GM11168 (cell line): ENCODE measurements around the gene TAS2R31.
"Not testable (repeated sequence)": the region's sequence is repeated elsewhere in the genome, so short reads cannot be mapped to it uniquely, and the experiment has no call there.

Experiments used
- in situ Hi-C: fragments of 300-500 bp; cut with MboI; formaldehyde crosslinking; loops from one replicate; pipeline ENCODE4 v1.12.0; 2022; ENCODE audit warnings: low sequenced_read_pairs; ENCODE audit not compliant: unreplicated experiment

TAS2R31 gene, protein sequence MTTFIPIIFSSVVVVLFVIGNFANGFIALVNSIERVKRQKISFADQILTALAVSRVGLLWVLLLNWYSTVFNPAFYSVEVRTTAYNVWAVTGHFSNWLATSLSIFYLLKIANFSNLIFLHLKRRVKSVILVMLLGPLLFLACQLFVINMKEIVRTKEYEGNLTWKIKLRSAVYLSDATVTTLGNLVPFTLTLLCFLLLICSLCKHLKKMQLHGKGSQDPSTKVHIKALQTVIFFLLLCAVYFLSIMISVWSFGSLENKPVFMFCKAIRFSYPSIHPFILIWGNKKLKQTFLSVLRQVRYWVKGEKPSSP

DNA sequence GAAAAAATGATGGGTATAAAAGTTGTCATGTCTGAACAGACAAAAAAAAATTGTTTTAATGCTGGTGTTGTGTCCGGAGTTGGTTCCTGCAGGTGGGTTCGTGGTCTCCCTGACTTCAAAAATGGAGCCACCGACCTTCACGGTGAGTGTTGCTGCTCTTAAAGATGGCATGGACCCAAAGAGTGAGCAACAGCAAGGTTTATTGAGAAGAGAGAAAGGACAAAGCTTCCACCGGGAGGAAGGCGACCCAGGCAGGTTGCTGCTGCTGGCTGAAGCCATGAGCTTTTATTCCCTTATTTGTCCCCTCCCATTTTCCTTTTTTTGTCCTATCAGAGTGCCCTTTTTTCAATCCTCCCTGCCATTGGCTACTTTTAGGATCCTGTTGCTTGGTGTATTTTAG lies at the start of gene TAS2R31:
TAS2R31 (minus strand) TSS at position 101 of the 400 bp plus-strand sequence; CDS start at position 29, 72 bp downstream.
- in situ Hi-C loops = no loop called here

DNA sequence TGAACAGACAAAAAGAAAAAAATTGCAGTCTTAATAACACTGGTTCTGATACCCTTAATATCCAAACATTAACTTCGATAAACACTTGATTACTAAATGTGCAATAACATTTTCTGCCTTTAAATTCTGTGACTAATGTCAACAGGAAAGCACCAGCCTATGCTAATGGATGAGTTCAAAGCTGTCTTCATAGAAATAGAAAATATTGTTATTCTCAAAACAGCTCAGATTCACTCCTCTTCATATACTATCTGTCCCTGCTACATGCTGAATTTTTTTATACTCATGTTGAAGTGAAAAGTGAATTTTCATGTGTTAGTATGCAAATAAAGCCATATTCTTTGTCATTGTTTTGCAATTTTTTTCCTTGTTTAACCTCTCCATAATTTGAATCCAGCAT lies 47.0 kb upstream of the TAS2R31 start:
- in situ Hi-C loops = no loop called here

DNA sequence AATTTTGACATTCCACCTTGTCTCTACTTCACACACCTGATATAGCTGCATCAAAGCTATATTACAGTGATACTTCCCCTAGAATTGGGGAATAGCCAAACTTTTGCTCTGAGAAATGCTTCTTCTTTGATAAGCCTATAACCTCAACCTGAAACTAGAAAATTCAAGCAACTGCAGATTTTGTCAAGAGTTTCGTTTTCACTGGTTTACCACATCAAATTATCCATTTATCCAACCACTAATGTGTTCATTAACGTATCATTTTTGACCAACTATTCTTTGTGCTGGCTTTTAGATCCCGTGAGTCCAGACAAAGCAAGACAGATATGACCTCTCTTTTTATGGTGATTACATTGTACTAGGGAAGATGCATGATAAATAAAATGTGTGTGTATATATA lies 44.4 kb upstream of the TAS2R31 start:
- in situ Hi-C loops = no loop called here

DNA sequence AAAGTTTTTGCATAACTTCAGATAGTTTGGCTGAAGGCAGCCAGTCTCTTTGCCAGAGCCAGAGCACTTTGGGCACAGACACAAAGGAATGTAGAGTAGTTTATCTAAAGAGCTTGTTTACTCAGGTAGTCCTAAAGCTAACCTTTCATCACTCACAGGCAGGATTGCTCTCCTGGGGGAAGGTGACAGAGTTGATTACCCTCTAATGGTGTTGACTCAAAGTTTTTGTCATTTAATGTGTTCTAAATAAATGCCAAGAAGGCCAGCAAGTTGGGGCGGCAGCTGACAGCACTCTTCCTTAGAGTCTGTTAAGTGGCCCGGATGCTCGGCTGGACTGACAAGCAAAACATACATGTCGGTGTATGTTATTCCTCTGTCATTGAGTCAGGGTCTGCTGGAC lies 40.2 kb upstream of the TAS2R31 start:
- in situ Hi-C loops = loop anchor here (5.0 kb wide), 1 partner anchor 54 kb away; no protein-coding TSS in a partner anchor

DNA sequence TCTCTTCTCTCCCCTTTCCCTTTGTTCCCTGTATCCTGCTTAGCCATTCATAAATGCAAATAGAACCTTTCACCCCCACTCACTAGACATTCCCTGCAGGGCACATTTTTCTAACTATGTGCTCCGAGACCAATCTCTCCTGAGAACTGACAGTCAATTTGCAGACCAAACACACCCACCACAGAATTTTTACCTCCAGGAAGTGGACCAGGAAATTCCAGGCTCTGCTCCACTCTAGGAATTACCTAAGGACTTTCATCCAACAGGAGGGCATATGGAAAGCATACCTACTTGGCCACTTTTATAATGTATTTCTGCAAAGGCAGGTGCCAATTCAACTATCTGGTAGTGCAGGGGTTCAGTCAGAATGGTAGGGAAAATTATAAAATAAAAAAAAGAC lies 39.8 kb upstream of the TAS2R31 start:
- in situ Hi-C loops = loop anchor here (5.0 kb wide), 1 partner anchor 54 kb away; no protein-coding TSS in a partner anchor

DNA sequence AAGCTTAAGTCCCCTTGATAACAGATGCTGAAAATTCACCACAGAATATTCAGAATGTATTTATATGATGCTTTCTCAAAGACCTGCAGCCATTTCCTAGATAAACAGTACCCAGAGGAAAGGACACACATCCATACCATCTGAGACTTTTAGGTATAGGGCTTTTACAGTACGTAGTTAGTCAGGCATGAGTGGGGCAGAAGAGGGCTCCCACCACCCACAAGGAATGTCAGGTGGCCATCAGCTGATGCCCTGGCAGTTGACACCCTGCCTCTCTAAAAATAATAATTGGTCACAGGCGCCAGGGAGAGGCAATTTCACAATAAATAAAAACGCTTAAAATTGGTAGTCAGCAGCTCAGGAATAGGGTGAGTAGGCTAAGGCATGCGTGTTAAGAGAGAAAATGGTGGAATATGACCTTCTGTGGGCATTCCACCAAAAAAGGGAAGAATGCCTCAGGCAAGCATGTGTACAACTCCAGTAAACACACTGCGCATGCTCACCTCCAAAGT lies 38.7 kb upstream of the TAS2R31 start:
- in situ Hi-C loops = loop anchor here (5.0 kb wide), 1 partner anchor 53 kb away; no protein-coding TSS in a partner anchor

DNA sequence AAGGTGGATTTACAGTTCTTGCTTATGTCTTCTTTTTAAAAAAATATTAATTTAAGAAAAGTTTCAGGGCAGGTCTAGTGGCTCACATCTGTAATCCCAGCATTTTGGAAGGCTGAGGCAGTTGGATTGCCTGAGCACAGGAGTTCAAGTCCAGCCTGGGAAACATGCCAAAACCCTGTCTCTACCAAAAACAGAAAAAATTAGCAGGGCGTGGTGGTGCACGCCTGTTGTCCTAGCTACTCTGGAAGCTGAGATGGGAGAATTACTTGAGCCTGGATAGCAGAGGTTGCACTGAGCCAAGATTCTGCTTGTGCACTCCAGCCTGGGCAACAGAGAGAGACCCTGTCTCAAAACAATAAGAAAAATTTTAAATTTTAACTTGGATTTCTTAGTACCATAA lies 36.3 kb upstream of the TAS2R31 start:
- in situ Hi-C loops = no loop called here

DNA sequence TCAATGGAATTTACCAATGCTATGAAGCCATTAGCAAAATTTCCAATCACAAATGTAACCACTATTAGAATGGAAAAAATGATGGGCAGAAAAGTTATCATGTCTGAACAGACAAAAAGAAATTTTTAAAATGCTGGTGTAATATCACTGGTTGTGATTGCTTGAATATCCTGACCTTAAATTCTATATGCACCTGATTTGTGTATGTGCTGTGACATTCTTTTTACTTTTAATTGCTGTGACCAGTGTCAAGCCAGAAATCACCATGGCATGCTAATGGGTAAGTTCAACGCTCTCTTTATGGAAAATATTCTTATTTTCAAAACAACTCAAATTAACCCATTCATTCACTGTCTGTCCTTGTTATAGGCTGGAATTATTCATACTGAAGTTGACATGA lies 31.0 kb upstream of the TAS2R31 start, which contains the start of gene TAS2R46:
TAS2R46 (minus strand) TSS at position 101 of the 400 bp plus-strand sequence; CDS start at position 101, 0 bp downstream.
- in situ Hi-C loops = not testable (repeated sequence)

DNA sequence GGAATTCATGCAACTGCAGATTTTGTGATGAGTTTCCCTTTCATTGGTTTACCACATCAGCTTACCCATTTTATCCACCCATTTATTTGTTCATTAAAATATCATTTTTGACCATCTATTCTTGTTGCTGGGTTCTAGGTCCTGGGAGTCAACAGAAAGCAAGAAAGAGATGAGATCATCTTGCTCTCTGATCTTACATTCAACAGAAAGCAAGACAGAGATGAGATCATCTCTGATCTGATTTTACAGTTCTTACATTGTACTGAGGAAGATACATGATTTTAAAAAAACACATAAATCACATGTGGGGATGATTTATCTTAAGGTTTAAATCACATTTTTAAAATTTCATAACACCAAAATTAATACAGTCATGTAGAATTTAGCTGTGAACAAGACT lies 28.6 kb upstream of the TAS2R31 start:
- in situ Hi-C loops = no loop called here

DNA sequence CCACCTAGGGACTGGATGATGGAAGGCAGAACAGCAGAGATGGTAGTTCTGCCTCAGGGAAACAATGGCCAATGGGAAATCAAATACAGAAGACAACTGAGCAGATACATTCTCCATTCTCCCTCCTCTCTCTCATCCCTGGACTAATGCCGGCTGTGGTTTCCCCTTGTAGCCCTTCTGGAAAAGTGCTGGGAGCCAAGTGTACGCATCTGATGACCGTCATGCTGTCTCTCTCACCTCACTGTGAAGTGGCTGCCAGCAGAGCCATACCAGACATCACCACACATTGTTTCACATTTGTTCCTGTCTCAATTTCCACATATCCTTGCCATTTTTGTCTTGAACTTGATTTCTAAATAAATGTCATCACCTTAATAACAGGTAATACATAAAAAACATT lies 27.8 kb upstream of the TAS2R31 start:
- in situ Hi-C loops = no loop called here

DNA sequence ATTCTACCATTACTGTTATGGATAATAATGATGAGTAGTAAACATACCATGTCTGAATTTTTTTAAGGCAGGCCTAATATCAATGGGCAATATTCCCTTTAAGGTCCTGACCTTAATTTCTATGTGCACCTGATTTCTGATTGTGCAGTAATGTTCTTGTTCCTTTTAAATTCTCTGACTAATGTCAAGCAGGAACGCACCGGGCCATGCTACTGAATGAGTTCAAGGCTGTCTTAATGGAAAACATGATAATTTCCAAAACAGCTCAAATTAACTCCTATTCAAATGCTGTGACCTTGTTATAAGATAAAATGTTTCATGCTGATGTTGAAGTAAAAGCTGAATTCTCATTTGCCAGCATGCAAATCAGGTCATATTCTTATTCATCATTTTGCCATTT lies 24.1 kb upstream of the TAS2R31 start:
- in situ Hi-C loops = no loop called here

DNA sequence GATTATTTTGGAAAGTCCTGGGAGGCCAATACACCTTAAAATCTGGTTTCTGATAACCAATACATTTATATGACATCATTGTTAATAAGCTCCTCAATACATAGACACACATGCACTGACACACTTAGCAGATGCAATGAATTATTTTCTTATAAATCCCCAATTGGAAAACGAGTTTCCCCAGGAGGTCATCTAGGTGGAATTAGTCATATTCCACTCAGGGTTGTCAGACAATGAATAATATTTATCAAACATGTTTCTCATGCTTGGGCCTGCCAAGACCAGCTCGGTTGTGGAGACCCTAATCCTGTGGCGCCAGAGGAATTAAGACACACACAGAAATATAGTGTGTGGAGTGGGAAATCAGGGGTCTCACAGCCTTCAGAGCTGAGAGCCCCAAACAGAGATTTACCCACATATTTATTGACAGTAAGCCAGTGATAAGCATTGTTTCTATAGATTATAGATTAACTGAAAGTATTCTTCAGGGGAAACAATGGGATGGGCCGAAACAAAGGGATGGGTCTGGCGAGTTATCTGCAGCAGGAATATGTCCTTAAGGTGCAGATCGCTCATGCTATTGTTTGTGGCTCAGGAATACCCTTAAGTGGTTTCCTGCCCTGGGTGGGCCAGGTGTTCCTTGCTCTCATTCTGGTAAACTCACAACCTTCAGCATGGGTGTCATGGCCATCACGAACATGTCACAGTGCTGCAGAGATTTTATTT lies 18.8 kb upstream of the TAS2R31 start:
- in situ Hi-C loops = not testable (repeated sequence)

DNA sequence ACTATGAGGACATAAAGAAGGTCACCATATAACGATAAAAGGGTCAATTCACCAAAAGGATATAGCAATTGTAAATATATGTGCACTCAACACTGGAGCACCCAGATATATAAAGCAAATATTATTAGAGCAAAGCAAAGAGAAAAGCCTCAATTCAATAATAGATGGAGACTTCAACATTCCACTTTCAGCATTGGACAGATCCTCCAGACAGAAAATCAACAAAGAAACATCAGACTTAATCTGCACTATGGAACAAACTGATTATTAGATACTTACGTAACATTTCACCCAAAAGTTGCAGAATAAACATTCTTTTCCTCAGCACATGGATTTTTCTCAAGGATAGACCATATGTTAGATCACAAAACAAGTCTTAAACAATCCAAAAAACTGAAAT lies 10.2 kb upstream of the TAS2R31 start:
- in situ Hi-C loops = not testable (repeated sequence)

DNA sequence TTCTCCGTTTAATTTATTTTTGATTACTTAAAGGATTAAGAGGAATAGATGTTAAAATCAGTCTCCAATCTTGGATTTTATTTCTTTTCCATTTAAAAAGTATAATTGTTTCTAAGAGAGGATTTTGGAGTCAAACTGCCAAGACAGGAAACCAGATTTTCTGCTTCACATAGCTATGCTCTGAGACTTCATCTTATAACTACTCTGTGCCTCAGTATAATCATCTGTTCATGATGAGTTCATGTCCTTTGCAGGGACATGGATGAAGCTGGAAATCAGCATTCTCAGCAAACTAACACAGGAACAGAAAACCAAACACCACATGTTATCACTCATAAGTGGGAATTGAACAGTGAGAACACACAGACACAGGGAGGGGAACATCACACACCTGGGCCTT lies 9.0 kb upstream of the TAS2R31 start:
- in situ Hi-C loops = no loop called here

DNA sequence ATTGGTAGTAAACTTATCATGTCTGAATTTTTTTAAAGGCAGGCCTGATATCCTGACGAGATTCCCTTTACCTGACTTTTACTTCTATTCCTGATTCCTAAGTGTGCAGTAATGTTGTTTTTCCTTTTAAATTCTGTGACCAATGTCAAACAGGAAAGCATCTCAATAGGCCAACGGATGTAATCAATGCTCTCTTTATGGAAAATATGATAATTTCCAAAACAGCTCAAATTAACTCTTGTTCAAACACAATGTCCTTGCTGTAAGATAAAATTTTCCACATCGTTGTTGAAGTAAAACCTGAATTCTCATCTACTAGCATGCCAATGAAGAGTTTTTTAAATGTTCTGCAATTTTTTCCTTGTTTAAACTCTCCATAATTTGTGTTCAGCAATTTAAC lies 8.0 kb upstream of the TAS2R31 start:
- in situ Hi-C loops = no loop called here

DNA sequence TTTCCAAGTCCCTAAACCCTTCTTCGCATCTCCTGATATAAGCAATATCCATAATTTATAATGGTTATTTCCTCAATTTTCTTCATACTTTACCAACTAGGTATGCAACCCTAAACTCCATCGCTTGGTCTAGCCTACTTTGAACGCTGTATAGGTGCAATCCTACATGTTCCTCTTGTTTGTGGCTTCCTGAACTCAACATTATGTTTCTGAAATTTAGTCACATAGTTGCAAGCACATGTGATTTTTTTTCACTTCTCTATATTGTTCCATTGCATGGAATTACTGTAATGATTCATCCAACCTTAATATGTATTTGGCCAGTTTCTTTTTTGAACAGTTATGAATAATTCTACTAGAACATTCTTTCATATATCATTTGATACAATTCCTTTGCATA lies 2.8 kb upstream of the TAS2R31 start:
- in situ Hi-C loops = not testable (repeated sequence)

DNA sequence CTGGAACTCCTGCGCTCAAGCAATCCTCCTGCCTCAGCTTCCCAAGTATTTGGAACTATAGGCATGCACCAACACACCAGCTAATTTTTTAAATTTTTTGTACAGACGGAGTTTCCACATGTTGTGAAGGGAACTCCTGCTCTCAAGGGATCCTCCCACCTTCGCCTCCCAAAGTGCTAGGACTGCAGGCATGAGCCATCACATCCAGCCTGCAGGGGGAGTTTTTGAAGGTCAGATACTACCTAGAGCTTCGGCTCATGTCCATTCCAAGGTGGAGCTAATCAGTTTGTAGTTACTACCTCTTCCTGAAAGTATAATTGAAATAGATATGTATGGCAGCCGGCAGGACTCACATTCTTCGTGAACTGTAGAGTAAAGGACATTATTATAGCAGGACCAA lies 5.1 kb downstream of the TAS2R31 start:
- in situ Hi-C loops = no loop called here

DNA sequence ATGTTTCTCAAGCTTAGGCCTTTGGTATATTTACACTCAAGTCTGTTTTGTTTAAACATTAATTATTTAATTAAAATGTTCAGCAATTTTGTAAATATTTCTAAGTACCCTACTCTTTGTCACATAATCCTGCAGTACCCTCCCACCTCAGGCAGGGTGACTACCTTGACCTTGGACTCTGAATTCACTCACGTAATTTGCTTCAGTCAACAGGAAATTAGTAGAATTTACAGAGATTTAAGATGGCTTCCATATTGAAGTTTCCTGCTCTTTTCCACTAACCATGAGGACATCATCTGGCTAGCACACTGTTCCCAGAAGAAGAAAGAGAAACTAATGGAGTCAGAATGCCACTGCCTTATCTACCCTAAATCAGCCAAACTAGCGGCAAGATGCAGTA lies 7.8 kb downstream of the TAS2R31 start:
- in situ Hi-C loops = no loop called here

DNA sequence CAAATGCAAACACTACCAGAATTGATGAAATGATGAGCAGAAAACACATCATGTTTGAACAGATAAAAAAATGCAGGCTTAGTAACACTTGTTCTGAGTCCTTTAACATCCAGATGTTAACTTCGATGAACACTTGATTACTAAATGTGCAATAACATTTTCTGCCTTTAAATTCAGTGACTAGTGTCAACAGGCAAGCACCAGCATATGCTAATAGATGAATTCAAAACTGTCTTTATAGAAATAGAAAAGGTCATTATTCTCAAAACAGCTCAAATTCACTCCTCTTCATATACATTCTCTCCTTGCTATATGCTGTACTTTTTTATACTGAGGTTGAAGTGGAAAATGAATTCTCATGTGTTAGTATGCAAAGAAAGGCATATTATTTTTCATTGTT lies 8.7 kb downstream of the TAS2R31 start, which contains the start of gene TAS2R19:
TAS2R19 (minus strand) TSS at position 101 of the 400 bp plus-strand sequence; CDS start at position 52, 49 bp downstream.
- in situ Hi-C loops = no loop called here

DNA sequence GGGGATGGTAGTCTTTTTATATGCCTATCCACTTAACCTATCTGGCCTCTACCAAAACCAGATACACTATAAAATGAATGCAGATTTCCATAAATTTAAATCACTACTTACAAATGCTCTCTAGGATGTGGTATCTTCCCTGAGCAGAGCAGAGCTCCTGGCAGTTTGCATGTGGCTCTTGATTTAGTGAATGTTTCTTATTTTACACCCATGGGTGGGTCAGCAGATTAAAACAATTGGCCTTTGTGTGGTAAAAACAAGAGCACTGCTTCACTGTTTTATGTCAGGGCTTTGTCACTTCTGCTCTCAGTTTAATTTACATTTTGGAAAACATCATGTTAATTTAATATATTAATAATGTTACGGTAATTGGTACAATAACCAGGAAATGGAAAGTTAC lies 14.3 kb downstream of the TAS2R31 start:
- in situ Hi-C loops = loop anchor here (5.0 kb wide), 1 partner anchor 55 kb away; no protein-coding TSS in a partner anchor
